ENCODE measurements around the gene PDILT. TPM values are rescaled to one million over a fixed set of nuclear protein-coding genes. Genes with fewer than 3 reads are reported as not detected.

The PDILT gene
- total RNA-seq, 1 experiment from 2014 or later = not detected

DNA sequence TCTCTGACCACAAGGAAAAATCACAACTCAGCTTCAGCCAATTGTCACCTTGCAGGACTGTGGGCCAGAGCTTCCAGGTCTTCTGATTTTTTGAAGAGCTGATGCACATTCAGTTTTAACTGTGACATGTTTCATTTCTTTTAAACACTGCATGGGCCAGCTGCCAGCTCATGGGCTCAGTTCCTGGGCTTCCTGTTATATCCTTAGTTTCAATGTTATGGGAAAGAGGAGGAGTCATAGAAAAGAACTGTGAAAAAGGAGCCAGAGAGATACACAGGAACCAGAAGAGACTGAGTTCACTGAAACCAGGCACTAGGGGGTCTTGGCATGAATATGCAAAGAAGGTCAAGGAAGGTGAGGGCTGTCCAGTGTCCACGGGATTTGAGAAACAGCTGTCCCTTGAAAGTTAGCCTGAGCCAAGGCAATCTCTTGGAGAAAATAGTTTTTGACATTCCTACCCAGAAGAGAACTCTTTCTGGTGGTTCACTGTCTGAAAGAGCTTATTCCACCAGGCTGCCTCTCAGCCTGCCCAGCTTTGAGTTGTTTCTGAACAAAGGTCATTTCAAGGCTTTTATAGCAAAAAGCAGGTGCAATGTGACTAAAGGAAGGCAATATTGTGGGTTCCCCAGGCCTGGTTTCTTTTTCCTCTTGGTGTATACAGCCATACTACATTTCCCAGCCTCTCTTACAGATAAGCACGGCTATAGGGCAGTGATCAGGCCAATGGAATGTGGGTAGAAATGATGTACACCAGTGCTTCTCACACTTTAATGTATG is 10.5 kb downstream of the PDILT start:
- H3K27me3 ChIP-seq (replicated peaks; ENCODE audit: insufficient read depth, low read depth, low read length, poor library complexity) = no peaks in the 10 kb centered on the region
- intact Hi-C loops (cut with micrococcal nuclease; ENCODE audit: unreplicated experiment) = no loop called here
- no peak for DNase-seq (ENCODE audit: low spot score)
- BruUV-seq (replicated peaks) = no TSS peak
- POLR2A ChIA-PET (ENCODE audit: low non-redundant PET) = no interaction called here
- no peak overlapping the region for H3K4me3 ChIP-seq (ENCODE audit: low read depth, low read length, poor library complexity, severe bottlenecking)
- H3K9me3 ChIP-seq (ENCODE audit: low read depth, low read length, poor library complexity, severe bottlenecking) = no peaks in the 10 kb centered on the region
- no peak overlapping the region for H3K27ac ChIP-seq (ENCODE audit: low read depth, low read length, poor library complexity, severe bottlenecking)
- H3K36me3 ChIP-seq (ENCODE audit: insufficient read depth, low read length, poor library complexity, severe bottlenecking) = no peaks in the 10 kb centered on the region
- TF ChIP-seq, protein P1, sequence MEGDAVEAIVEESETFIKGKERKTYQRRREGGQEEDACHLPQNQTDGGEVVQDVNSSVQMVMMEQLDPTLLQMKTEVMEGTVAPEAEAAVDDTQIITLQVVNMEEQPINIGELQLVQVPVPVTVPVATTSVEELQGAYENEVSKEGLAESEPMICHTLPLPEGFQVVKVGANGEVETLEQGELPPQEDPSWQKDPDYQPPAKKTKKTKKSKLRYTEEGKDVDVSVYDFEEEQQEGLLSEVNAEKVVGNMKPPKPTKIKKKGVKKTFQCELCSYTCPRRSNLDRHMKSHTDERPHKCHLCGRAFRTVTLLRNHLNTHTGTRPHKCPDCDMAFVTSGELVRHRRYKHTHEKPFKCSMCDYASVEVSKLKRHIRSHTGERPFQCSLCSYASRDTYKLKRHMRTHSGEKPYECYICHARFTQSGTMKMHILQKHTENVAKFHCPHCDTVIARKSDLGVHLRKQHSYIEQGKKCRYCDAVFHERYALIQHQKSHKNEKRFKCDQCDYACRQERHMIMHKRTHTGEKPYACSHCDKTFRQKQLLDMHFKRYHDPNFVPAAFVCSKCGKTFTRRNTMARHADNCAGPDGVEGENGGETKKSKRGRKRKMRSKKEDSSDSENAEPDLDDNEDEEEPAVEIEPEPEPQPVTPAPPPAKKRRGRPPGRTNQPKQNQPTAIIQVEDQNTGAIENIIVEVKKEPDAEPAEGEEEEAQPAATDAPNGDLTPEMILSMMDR (conservative IDR thresholded peaks at IDR 0.05; ENCODE audit: low read depth, low read length) = no peak
- no peak for TF ChIP-seq EZH2 (IDR thresholded peaks at IDR 0.05; ENCODE audit: borderline replicate concordance, low read depth, low read length, poor library complexity, severe bottlenecking)
- CTCF ChIA-PET = interaction anchor here (0.9 kb wide), 1 partner anchor 8 kb away, joined by 3 read pairs; no protein-coding TSS in a partner anchor
- H3K4me1 ChIP-seq (ENCODE audit: insufficient read depth, low read length, poor library complexity, severe bottlenecking) = no peaks in the 10 kb centered on the region

- Histone ChIP-seq H3K4me1 (ENCODE audit: insufficient read depth, low read length, poor library complexity, severe bottlenecking) (no peaks in the 10 kb centered on the region), H3K36me3 (ENCODE audit: insufficient read depth, low read length, poor library complexity, severe bottlenecking) (no peaks in the 10 kb centered on the region), H3K27ac (ENCODE audit: low read depth, low read length, poor library complexity, severe bottlenecking) (no peak overlapping the region), H3K27me3 (replicated peaks; ENCODE audit: insufficient read depth, low read depth, low read length, poor library complexity) (peaks cover 7% of the 10 kb centered on the region), H3K9me3 (ENCODE audit: low read depth, low read length, poor library complexity, severe bottlenecking) (no peaks in the 10 kb centered on the region), H3K4me3 (ENCODE audit: low read depth, low read length, poor library complexity, severe bottlenecking) (no peak overlapping the region)
- CTCF ChIA-PET = no interaction called here
- POLR2A ChIA-PET (ENCODE audit: low non-redundant PET) = no interaction called here
- no TSS peak for BruUV-seq (replicated peaks)
- TF ChIP-seq, protein P1 (conservative IDR thresholded peaks at IDR 0.05; ENCODE audit: low read depth, low read length) = no peak
- TF ChIP-seq EZH2 (IDR thresholded peaks at IDR 0.05; ENCODE audit: borderline replicate concordance, low read depth, low read length, poor library complexity, severe bottlenecking) = no peak
- no peak for DNase-seq (ENCODE audit: low spot score)
- intact Hi-C loops (cut with micrococcal nuclease; ENCODE audit: unreplicated experiment) = no loop called here
Measured at GRCh38 chr16:20391045-20391444, 13.5 kb downstream of the PDILT start.

GRCh38 chr16:20388854-20389253 is 15.7 kb downstream of the PDILT start:
- no TSS peak for BruUV-seq (replicated peaks)
- H3K4me1 ChIP-seq (ENCODE audit: insufficient read depth, low read length, poor library complexity, severe bottlenecking) = no peaks in the 10 kb centered on the region
- H3K27ac ChIP-seq (ENCODE audit: low read depth, low read length, poor library complexity, severe bottlenecking) = no peak overlapping the region
- intact Hi-C loops (cut with micrococcal nuclease; ENCODE audit: unreplicated experiment) = loop anchor here (10.0 kb wide), 2 partner anchors 784 to 824 kb away; no protein-coding TSS in a partner anchor
- ChIA-PET CTCF (interaction anchor here (1.3 kb wide), 1 partner anchor 481 kb away, joined by 4 read pairs; no protein-coding TSS in a partner anchor), POLR2A (ENCODE audit: low non-redundant PET) (no interaction called here)
- H3K27me3 ChIP-seq (replicated peaks; ENCODE audit: insufficient read depth, low read depth, low read length, poor library complexity) = peaks cover 7% of the 10 kb centered on the region
- no peak for TF ChIP-seq EZH2 (IDR thresholded peaks at IDR 0.05; ENCODE audit: borderline replicate concordance, low read depth, low read length, poor library complexity, severe bottlenecking)
- TF ChIP-seq, protein P1 (conservative IDR thresholded peaks at IDR 0.05; ENCODE audit: low read depth, low read length) = no peak
- H3K4me3 ChIP-seq (ENCODE audit: low read depth, low read length, poor library complexity, severe bottlenecking) = no peak overlapping the region
- no peak for DNase-seq (ENCODE audit: low spot score)
- no peaks in the 10 kb centered on the region for H3K9me3 ChIP-seq (ENCODE audit: low read depth, low read length, poor library complexity, severe bottlenecking)
- no peaks in the 10 kb centered on the region for H3K36me3 ChIP-seq (ENCODE audit: insufficient read depth, low read length, poor library complexity, severe bottlenecking)
